Measurements from ENCODE around the gene IRAG1. TPM values are rescaled to one million over a fixed set of nuclear protein-coding genes. Genes with fewer than 3 reads are reported as not detected.

The IRAG1 gene, protein sequence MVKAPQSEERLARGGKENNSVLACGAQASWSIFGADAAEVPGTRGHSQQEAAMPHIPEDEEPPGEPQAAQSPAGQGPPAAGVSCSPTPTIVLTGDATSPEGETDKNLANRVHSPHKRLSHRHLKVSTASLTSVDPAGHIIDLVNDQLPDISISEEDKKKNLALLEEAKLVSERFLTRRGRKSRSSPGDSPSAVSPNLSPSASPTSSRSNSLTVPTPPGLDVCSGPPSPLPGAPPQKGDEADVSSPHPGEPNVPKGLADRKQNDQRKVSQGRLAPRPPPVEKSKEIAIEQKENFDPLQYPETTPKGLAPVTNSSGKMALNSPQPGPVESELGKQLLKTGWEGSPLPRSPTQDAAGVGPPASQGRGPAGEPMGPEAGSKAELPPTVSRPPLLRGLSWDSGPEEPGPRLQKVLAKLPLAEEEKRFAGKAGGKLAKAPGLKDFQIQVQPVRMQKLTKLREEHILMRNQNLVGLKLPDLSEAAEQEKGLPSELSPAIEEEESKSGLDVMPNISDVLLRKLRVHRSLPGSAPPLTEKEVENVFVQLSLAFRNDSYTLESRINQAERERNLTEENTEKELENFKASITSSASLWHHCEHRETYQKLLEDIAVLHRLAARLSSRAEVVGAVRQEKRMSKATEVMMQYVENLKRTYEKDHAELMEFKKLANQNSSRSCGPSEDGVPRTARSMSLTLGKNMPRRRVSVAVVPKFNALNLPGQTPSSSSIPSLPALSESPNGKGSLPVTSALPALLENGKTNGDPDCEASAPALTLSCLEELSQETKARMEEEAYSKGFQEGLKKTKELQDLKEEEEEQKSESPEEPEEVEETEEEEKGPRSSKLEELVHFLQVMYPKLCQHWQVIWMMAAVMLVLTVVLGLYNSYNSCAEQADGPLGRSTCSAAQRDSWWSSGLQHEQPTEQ
- 0.33 and 0.48 TPM in 2 replicates for total RNA-seq

DNA sequence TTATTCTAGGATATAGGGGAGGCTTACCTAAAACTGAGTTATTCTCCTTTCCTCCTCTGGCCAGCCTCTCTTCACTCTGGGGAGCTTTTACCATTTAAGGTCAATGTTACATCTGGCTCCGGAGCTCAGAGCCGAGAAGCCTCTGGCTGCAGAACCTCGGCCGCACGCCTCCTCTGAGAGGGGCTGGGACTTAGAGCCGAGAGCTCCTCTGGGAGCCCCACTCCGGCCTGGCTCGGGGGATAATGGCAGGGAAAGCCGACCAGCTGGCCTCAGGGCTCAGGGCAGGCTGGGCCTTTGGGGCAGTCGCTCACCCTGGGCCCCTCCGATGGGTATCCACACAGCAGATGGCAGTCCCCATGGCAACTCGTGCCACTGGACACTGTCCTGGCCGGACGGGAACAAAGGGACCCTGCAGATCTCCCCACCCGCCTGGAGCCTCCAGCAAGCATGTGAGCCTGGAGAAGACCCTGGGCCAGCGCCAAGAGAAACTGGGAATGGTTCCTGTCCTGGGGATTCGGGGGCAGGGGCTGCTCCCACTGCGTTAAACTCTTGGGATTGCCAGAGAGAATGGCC is at the start of gene IRAG1:
IRAG1 (minus strand) TSS at position 247 of the 573 bp plus-strand sequence; CDS start at position 94, 153 bp downstream.

Small RNA genes lying within 50 kb of the gene (small RNA-seq; reads per million reads assigned to genes)
- not detected for gene RF00019

Other genes starting within 250 kb of the IRAG1 start
- 2.1 and 2.9 TPM in 2 replicates for gene AMPD3, start 238.5 kb downstream of the IRAG1 start, total RNA-seq
- gene RNF141, start 152.6 kb downstream of the IRAG1 start, total RNA-seq = 30.4 and 38.0 TPM in 2 replicates
- 5.9 and 37.7 TPM in 2 replicates for gene LYVE1, start 125.1 kb downstream of the IRAG1 start, total RNA-seq
- 27.8 and 33.1 TPM in 2 replicates for gene CTR9, start 57.5 kb upstream of the IRAG1 start, total RNA-seq
- gene EIF4G2, start 115.2 kb upstream of the IRAG1 start, total RNA-seq = 1,040 and 1,350 TPM in 2 replicates
- 20.6 and 26.1 TPM in 2 replicates for gene ZBED5, start 164.3 kb upstream of the IRAG1 start, total RNA-seq

Data from vein endothelial cell (primary cell).